Astrocyte (in vitro differentiated cells and primary cell): ENCODE results near the gene ROCK1.

Experiments
- CTCF ChIP-seq: IDR thresholded peaks from 2 replicates; pipeline ENCODE4 v1.5.1; 2011; ENCODE audit warnings: low read depth, mild to moderate bottlenecking, inconsistent platforms, low read length, moderate library complexity; ENCODE audit not compliant: insufficient read depth
- EZH2 ChIP-seq: IDR thresholded peaks from 2 replicates; pipeline ENCODE4 v1.6.1; 2012; ENCODE audit warnings: mild to moderate bottlenecking, low read length, inconsistent platforms; ENCODE audit not compliant: insufficient read depth

GRCh38 chr18:21073180-21073579, 38.4 kb downstream of the ROCK1 start:
- TF ChIP-seq CTCF (no peak), EZH2 (no peak)
